ENCODE measurements around the gene ADRA2B.
"Not testable (repeated sequence)": the region's sequence is repeated elsewhere in the genome, so short reads cannot be mapped to it uniquely, and the experiment has no call there.

Gene ADRA2B

GRCh38 chr2:96085541-96086355 lies 30.6 kb downstream of the ADRA2B start:
- H3K4me3 ChIP-seq (ENCODE audit: low read depth, low read length): no peak overlapping the region
- TF ChIP-seq, protein P1, sequence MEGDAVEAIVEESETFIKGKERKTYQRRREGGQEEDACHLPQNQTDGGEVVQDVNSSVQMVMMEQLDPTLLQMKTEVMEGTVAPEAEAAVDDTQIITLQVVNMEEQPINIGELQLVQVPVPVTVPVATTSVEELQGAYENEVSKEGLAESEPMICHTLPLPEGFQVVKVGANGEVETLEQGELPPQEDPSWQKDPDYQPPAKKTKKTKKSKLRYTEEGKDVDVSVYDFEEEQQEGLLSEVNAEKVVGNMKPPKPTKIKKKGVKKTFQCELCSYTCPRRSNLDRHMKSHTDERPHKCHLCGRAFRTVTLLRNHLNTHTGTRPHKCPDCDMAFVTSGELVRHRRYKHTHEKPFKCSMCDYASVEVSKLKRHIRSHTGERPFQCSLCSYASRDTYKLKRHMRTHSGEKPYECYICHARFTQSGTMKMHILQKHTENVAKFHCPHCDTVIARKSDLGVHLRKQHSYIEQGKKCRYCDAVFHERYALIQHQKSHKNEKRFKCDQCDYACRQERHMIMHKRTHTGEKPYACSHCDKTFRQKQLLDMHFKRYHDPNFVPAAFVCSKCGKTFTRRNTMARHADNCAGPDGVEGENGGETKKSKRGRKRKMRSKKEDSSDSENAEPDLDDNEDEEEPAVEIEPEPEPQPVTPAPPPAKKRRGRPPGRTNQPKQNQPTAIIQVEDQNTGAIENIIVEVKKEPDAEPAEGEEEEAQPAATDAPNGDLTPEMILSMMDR (IDR thresholded peaks at IDR 0.05; ENCODE audit: insufficient read depth, low read depth, low read length, missing control alignments): no peak
- DNase-seq (ENCODE audit: low read depth): no peak

DNA sequence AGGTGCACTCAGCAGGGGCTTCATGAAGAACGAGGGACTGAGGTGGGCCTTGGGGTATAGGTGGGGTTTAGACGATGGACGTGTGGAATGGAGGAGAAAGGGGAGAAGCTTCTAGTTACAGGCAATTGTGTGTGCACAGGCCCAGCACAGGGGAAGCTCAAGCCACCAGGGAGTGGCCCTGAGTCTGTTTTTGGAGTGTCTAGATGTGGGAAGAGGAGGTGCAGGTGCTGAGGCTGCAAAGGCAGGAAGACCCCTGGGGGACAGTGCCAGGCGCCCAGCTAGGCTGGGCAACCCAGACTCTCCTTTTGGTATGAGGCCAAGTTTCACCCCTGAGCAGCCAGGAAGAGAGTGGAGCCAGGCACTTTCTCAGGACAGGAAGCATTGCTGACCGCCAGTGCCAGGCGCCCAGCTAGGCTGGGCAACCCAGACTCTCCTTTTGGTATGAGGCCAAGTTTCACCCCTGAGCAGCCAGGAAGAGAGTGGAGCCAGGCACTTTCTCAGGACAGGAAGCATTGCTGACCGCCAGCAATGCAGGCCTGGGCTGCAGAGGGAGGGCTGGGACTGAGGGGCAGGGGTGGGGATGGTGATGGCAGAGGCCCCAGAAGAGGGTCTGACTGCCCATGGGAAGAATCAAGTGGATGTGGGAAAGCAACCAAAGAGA lies 31.4 kb downstream of the ADRA2B start:
- not testable (repeated sequence) for DNase-seq (ENCODE audit: low read depth)

DNA sequence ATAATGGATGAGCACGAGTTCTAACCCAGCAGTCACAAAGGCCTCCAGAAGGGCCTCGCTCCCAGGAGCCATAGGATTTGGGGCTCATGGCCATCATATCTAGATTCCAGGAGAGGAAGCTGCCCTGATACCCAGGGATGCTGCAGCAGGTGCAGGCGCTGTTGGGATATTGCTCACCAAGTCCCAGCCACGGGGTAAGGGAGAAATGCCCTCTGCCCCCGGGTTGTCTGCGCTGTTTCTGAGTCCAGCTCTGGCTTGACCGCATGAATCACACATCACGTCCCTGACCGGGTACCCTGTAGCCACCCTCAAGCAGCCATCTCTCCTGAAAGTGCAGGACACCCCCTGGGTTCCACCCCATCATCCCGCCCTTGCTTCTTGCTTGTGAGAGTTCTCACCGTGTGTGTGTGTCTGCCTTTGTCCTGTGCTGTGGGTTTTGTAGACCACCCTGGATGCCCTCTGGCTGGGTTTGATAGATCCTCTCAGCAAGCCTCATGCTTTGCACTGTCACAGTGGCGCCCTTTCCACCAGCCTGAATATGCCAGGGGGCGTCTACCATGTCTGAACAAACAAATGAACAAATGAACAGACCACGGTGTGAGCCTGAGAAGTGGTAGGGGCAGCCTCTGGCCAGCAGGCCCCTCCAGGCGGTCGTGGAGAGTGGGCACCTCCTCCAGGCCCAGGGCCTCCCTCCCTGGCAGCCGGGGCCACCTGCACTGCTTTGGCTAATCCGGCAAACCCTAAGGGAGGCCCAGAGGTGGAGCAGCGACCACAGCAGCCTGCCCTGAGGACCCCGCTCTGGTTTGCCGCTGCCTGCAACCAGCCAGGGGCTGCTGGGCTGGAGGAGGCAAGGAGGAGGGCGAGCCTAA lies 32.1 kb downstream of the ADRA2B start:
- no peak overlapping the region for H3K4me3 ChIP-seq (ENCODE audit: low read depth, low read length)
- TF ChIP-seq, protein P1 (IDR thresholded peaks at IDR 0.05; ENCODE audit: insufficient read depth, low read depth, low read length, missing control alignments): no peak
- no peak for DNase-seq (ENCODE audit: low read depth)

More for the DNA sequence above, 31.4 kb downstream of the ADRA2B start:
- H3K4me3 ChIP-seq (ENCODE audit: low read depth, low read length): not testable (repeated sequence)

GRCh38 chr2:96083064-96083939 lies 33.1 kb downstream of the ADRA2B start:
- H3K4me3 ChIP-seq (ENCODE audit: low read depth, low read length): no peak overlapping the region
- no peak for DNase-seq (ENCODE audit: low read depth)
- TF ChIP-seq, protein P1 (IDR thresholded peaks at IDR 0.05; ENCODE audit: insufficient read depth, low read depth, low read length, missing control alignments): no peak

GRCh38 chr2:96082211-96083063 lies 33.9 kb downstream of the ADRA2B start:
- DNase-seq (ENCODE audit: low read depth): no peak

GRCh38 chr2:96081042-96081441 lies 35.3 kb downstream of the ADRA2B start:
- no peak for DNase-seq (ENCODE audit: low read depth)
- TF ChIP-seq, protein P1 (IDR thresholded peaks at IDR 0.05; ENCODE audit: insufficient read depth, low read depth, low read length, missing control alignments): no peak
- H3K4me3 ChIP-seq (ENCODE audit: low read depth, low read length): no peak overlapping the region

More at GRCh38 chr2:96082211-96083063, 33.9 kb downstream of the ADRA2B start:
- TF ChIP-seq, protein P1 (IDR thresholded peaks at IDR 0.05; ENCODE audit: insufficient read depth, low read depth, low read length, missing control alignments): no peak
- H3K4me3 ChIP-seq (ENCODE audit: low read depth, low read length): no peak overlapping the region
